ENCODE data around the gene JAZF1.

The JAZF1 gene

DNA sequence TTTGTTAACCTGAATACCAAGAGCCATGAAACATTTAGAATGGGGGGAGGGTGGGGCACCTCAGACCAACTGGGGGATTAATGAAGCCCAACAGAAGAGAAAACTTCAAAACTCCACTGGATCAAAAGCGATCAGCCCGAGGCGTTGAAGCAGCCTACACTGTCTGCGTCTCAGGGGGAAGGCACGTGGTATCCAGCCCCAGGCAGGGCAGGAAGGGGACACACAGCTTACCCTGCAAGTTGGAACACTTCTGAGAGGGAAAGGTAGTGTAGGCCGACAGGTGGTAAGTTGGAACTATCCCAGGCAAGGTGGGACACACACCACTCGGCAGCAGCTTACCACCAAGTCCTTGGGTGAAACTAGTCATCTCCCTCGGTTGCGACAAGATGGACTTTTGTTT, 337.7 kb downstream of the JAZF1 start:
- no peak overlapping the region for H3K27ac ChIP-seq (ENCODE audit: low read length, poor library complexity, severe bottlenecking)
- no peak overlapping the region for H3K4ac ChIP-seq (ENCODE audit: low read depth in 1 of 2, low read length in 2 of 2)
- H2BK120ac ChIP-seq (ENCODE audit: low read depth, low read length) = no peak overlapping the region
- H2AK5ac ChIP-seq (ENCODE audit: low read length, severe bottlenecking) = no peak overlapping the region
- H3K27me3 ChIP-seq (ENCODE audit: control insufficient read depth in 1 of 2, insufficient read depth in 1 of 2, low read length in 2 of 2) = no peaks in the 10 kb centered on the region
- peaks cover 22 to 25% of the 10 kb centered on the region in 2 experiments for H3K36me3 ChIP-seq (ENCODE audit: control insufficient read depth in 1 of 2, insufficient read depth in 2 of 2, low read depth in 1 of 2, low read length in 2 of 2)
- no peak overlapping the region for H2BK5ac ChIP-seq (ENCODE audit: low read depth, low read length, poor library complexity, severe bottlenecking)
- H3K14ac ChIP-seq (ENCODE audit: low read length in 2 of 2) = no peak overlapping the region
- no peak overlapping the region for H2AFZ ChIP-seq (ENCODE audit: low read depth, low read length)
- DNase-seq = no peak
- peaks cover 1% of the 10 kb centered on the region for H3K4me1 ChIP-seq (ENCODE audit: control insufficient read depth, insufficient read depth, low read depth, low read length)
- H4K91ac ChIP-seq (ENCODE audit: low read length) = no peak overlapping the region
- no peak overlapping the region for H3K4me2 ChIP-seq (ENCODE audit: low read length, poor library complexity, severe bottlenecking)
- no peak overlapping the region for H3K4me3 ChIP-seq (ENCODE audit: insufficient read depth in 1 of 2, low read depth in 1 of 2, low read length in 2 of 2)
- no peak overlapping the region for H4K8ac ChIP-seq (ENCODE audit: low read length)
- H3K9me3 ChIP-seq (ENCODE audit: control insufficient read depth, low read length) = no peaks in the 10 kb centered on the region
- H2BK15ac ChIP-seq (ENCODE audit: low read depth, poor library complexity, severe bottlenecking) = no peak overlapping the region
- H3K18ac ChIP-seq (ENCODE audit: low read depth in 1 of 2, low read length in 2 of 2) = no peak overlapping the region
- H3K9ac ChIP-seq (ENCODE audit: low read length) = peak overlapping the region; percentile 35
- no peak overlapping the region for H3K23ac ChIP-seq (ENCODE audit: low read length in 2 of 2)
- 88% methylated on average over 9 of the region's 9 CpGs for WGBS
- peak overlapping the region in 1 of 2 experiments; percentile 27 for H2BK12ac ChIP-seq (ENCODE audit: low read length in 2 of 2)
- H3K79me1 ChIP-seq (replicated peaks; ENCODE audit: low read length, poor library complexity, severe bottlenecking) = peaks cover 8% of the 10 kb centered on the region

DNA sequence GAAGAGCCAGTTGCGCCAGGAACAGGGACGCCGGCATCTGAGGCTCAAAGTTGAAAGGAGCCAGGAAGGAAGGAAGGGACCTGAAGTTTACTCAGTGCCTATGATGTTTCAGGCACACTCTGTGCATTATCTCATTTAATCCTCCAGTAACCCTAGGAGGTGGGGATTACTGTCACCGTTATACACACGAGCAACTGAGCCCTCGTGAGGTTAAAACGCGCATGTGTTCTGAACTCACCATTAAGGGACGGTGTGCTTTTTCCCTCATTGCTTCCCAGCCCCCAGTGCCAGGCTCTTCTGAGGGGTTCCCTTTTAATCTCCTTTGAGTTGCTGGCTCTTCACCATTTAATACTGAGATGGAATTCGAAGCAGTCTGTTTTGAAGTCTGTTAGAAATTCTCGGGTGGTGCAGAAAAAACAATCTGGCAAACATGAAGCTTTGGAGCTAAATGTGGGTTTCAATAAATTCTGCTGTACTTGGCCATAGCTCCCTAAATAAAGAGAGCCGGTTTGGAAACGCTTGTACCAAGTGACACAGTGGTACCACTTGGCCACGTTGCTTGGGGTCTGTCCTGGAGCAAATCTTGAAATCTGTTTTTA, 338.4 kb downstream of the JAZF1 start:
- no peaks in the 10 kb centered on the region for H3K27me3 ChIP-seq (ENCODE audit: control insufficient read depth in 1 of 2, insufficient read depth in 1 of 2, low read length in 2 of 2)
- H2BK120ac ChIP-seq (ENCODE audit: low read depth, low read length) = no peak overlapping the region
- WGBS = 80% methylated on average over 14 of the region's 14 CpGs
- H2AK5ac ChIP-seq (ENCODE audit: low read length, severe bottlenecking) = no peak overlapping the region
- H3K4me1 ChIP-seq (ENCODE audit: control insufficient read depth, insufficient read depth, low read depth, low read length) = peaks cover 1% of the 10 kb centered on the region
- no peaks in the 10 kb centered on the region for H3K9me3 ChIP-seq (ENCODE audit: control insufficient read depth, low read length)
- H3K4me3 ChIP-seq (ENCODE audit: insufficient read depth in 1 of 2, low read depth in 1 of 2, low read length in 2 of 2) = no peak overlapping the region
- no peak overlapping the region for H3K14ac ChIP-seq (ENCODE audit: low read length in 2 of 2)
- peaks cover 8% of the 10 kb centered on the region for H3K79me1 ChIP-seq (replicated peaks; ENCODE audit: low read length, poor library complexity, severe bottlenecking)
- no peak overlapping the region for H4K91ac ChIP-seq (ENCODE audit: low read length)
- no peak for DNase-seq
- no peak overlapping the region for H3K23ac ChIP-seq (ENCODE audit: low read length in 2 of 2)
- H3K4ac ChIP-seq (ENCODE audit: low read depth in 1 of 2, low read length in 2 of 2) = no peak overlapping the region
- peak overlapping the region; percentile 35 for H3K9ac ChIP-seq (ENCODE audit: low read length)
- peaks cover 25% of the 10 kb centered on the region in 2 experiments for H3K36me3 ChIP-seq (ENCODE audit: control insufficient read depth in 1 of 2, insufficient read depth in 2 of 2, low read depth in 1 of 2, low read length in 2 of 2)
- H2AFZ ChIP-seq (ENCODE audit: low read depth, low read length) = no peak overlapping the region
- H2BK5ac ChIP-seq (ENCODE audit: low read depth, low read length, poor library complexity, severe bottlenecking) = no peak overlapping the region
- H3K27ac ChIP-seq (ENCODE audit: low read length, poor library complexity, severe bottlenecking) = no peak overlapping the region
- H4K8ac ChIP-seq (ENCODE audit: low read length) = no peak overlapping the region
- H2BK12ac ChIP-seq (ENCODE audit: low read length in 2 of 2) = no peak overlapping the region
- no peak overlapping the region for H3K4me2 ChIP-seq (ENCODE audit: low read length, poor library complexity, severe bottlenecking)
- no peak overlapping the region for H3K18ac ChIP-seq (ENCODE audit: low read depth in 1 of 2, low read length in 2 of 2)
- H2BK15ac ChIP-seq (ENCODE audit: low read depth, poor library complexity, severe bottlenecking) = no peak overlapping the region

DNA sequence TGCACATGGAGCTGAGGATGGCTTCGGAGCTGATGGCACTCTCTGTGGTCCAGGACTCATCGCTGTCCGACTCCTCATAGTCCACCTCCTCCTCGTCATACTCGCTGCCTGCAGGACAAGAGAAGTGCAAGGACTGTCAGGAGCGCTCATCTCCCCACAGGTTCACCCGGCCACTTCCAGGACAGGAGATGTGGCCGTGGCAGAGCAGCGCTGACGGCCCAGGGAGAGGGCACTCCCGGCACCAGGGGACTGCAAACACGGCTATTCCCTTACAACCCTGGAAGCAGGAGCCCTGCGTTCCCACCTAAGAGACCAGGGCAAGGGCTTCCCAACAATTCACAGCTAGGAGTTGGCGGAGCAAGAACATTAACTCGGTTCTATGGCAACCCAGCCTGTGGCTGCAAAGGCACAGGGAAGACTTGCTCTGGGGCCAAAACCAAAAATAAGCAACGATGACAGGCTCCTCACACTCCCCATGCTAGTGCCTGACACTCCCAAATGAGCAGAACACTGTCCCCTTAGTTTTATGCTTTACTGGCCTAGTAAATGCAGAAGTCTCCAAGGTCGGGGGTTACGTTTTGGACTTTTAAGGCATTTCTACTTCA, 339.7 kb downstream of the JAZF1 start:
- H3K36me3 ChIP-seq (ENCODE audit: control insufficient read depth in 1 of 2, insufficient read depth in 2 of 2, low read depth in 1 of 2, low read length in 2 of 2) = peaks cover 25 to 30% of the 10 kb centered on the region in 2 experiments
- H3K9me3 ChIP-seq (ENCODE audit: control insufficient read depth, low read length) = no peaks in the 10 kb centered on the region
- H3K4me1 ChIP-seq (ENCODE audit: control insufficient read depth, insufficient read depth, low read depth, low read length) = peaks cover 1% of the 10 kb centered on the region
- no peak overlapping the region for H3K27ac ChIP-seq (ENCODE audit: low read length, poor library complexity, severe bottlenecking)
- H2BK15ac ChIP-seq (ENCODE audit: low read depth, poor library complexity, severe bottlenecking) = no peak overlapping the region
- no peak overlapping the region for H2AK5ac ChIP-seq (ENCODE audit: low read length, severe bottlenecking)
- no peak overlapping the region for H4K8ac ChIP-seq (ENCODE audit: low read length)
- no peak overlapping the region for H2BK120ac ChIP-seq (ENCODE audit: low read depth, low read length)
- H3K27me3 ChIP-seq (ENCODE audit: control insufficient read depth in 1 of 2, insufficient read depth in 1 of 2, low read length in 2 of 2) = no peaks in the 10 kb centered on the region
- no peak overlapping the region for H2BK5ac ChIP-seq (ENCODE audit: low read depth, low read length, poor library complexity, severe bottlenecking)
- no peak overlapping the region for H3K9ac ChIP-seq (ENCODE audit: low read length)
- no peak overlapping the region for H3K4me2 ChIP-seq (ENCODE audit: low read length, poor library complexity, severe bottlenecking)
- H3K4ac ChIP-seq (ENCODE audit: low read depth in 1 of 2, low read length in 2 of 2) = no peak overlapping the region
- H2AFZ ChIP-seq (ENCODE audit: low read depth, low read length) = no peak overlapping the region
- no peak overlapping the region for H3K14ac ChIP-seq (ENCODE audit: low read length in 2 of 2)
- no peak overlapping the region for H4K91ac ChIP-seq (ENCODE audit: low read length)
- WGBS = 98% methylated on average over 18 of the region's 18 CpGs
- DNase-seq = no peak
- H3K18ac ChIP-seq (ENCODE audit: low read depth in 1 of 2, low read length in 2 of 2) = no peak overlapping the region
- no peak overlapping the region for H2BK12ac ChIP-seq (ENCODE audit: low read length in 2 of 2)
- peaks cover 11% of the 10 kb centered on the region for H3K79me1 ChIP-seq (replicated peaks; ENCODE audit: low read length, poor library complexity, severe bottlenecking)
- no peak overlapping the region for H3K4me3 ChIP-seq (ENCODE audit: insufficient read depth in 1 of 2, low read depth in 1 of 2, low read length in 2 of 2)
- no peak overlapping the region for H3K23ac ChIP-seq (ENCODE audit: low read length in 2 of 2)

DNA sequence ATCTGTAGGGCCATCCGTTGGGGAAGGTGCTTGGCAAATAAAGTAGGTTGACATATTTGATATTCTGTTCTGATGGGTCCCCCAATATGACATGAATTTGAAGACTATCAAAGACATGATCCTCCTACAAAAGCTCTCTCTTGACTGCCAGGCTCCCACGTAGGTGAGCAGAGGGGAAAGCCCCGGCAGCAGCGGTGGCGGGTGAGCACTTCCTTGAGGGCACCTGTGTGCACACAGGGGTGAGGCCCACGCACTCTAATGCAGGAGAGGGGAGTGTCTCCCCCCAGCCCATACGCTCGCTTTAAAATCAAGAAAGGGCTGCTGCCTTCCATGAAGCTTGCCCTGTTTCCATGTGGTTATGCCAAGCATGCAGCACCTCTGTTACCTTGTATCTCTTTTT, 340.3 kb downstream of the JAZF1 start:
- no peak overlapping the region for H2AFZ ChIP-seq (ENCODE audit: low read depth, low read length)
- H3K9me3 ChIP-seq (ENCODE audit: control insufficient read depth, low read length) = no peaks in the 10 kb centered on the region
- peaks cover 1% of the 10 kb centered on the region for H3K4me1 ChIP-seq (ENCODE audit: control insufficient read depth, insufficient read depth, low read depth, low read length)
- no peak for DNase-seq
- H2BK15ac ChIP-seq (ENCODE audit: low read depth, poor library complexity, severe bottlenecking) = no peak overlapping the region
- H2BK120ac ChIP-seq (ENCODE audit: low read depth, low read length) = no peak overlapping the region
- no peak overlapping the region for H2AK5ac ChIP-seq (ENCODE audit: low read length, severe bottlenecking)
- no peak overlapping the region for H3K4ac ChIP-seq (ENCODE audit: low read depth in 1 of 2, low read length in 2 of 2)
- H2BK5ac ChIP-seq (ENCODE audit: low read depth, low read length, poor library complexity, severe bottlenecking) = no peak overlapping the region
- no peak overlapping the region for H4K91ac ChIP-seq (ENCODE audit: low read length)
- no peaks in the 10 kb centered on the region for H3K27me3 ChIP-seq (ENCODE audit: control insufficient read depth in 1 of 2, insufficient read depth in 1 of 2, low read length in 2 of 2)
- H3K4me3 ChIP-seq (ENCODE audit: insufficient read depth in 1 of 2, low read depth in 1 of 2, low read length in 2 of 2) = no peak overlapping the region
- no peak overlapping the region for H3K23ac ChIP-seq (ENCODE audit: low read length in 2 of 2)
- no peak overlapping the region for H3K18ac ChIP-seq (ENCODE audit: low read depth in 1 of 2, low read length in 2 of 2)
- no peak overlapping the region for H3K27ac ChIP-seq (ENCODE audit: low read length, poor library complexity, severe bottlenecking)
- no peak overlapping the region for H2BK12ac ChIP-seq (ENCODE audit: low read length in 2 of 2)
- H3K9ac ChIP-seq (ENCODE audit: low read length) = no peak overlapping the region
- WGBS = 98% methylated on average over 7 of the region's 8 CpGs
- no peak overlapping the region for H3K14ac ChIP-seq (ENCODE audit: low read length in 2 of 2)
- peaks cover 25 to 30% of the 10 kb centered on the region in 2 experiments for H3K36me3 ChIP-seq (ENCODE audit: control insufficient read depth in 1 of 2, insufficient read depth in 2 of 2, low read depth in 1 of 2, low read length in 2 of 2)
- no peak overlapping the region for H3K4me2 ChIP-seq (ENCODE audit: low read length, poor library complexity, severe bottlenecking)
- H4K8ac ChIP-seq (ENCODE audit: low read length) = no peak overlapping the region
- H3K79me1 ChIP-seq (replicated peaks; ENCODE audit: low read length, poor library complexity, severe bottlenecking) = peaks cover 11% of the 10 kb centered on the region
